H7 (cell line): ENCODE data around the gene NSL1. TPM values are rescaled to one million over a fixed set of nuclear protein-coding genes. Genes with fewer than 3 reads are reported as not detected.
"Not testable (repeated sequence)": the region's sequence is repeated elsewhere in the genome, so short reads cannot be mapped to it uniquely, and the experiment has no call there.

Source experiments
- DNase-seq: peaks from one replicate; pipeline ENCODE4 v3.0.0; 2012
- H3K27me3 ChIP-seq: 2 replicates; pipeline ENCODE4 v1.6.0; 2011; ENCODE audit warnings: mild to moderate bottlenecking, low read length; ENCODE audit not compliant: control insufficient read depth, insufficient read depth
- H3K36me3 ChIP-seq: replicated peaks from 2 replicates; pipeline ENCODE4 v1.5.1; 2011; ENCODE audit warnings: low read length; ENCODE audit not compliant: control insufficient read depth, insufficient read depth
- H3K4me3 ChIP-seq: 2 replicates; pipeline ENCODE4 v1.5.1; 2011; ENCODE audit warnings: low read depth, mild to moderate bottlenecking, control low read depth, low read length, moderate library complexity; ENCODE audit not compliant: insufficient read depth
- total RNA-seq: library from RNA; depleted of rRNA; stranded (reverse); fragments of >200 nt; shearing (Covaris generic); gene quantifications from 2 replicates; pipeline ENCODE4 v1.2.3, GENCODE V29; 2014

Gene NSL1
- total RNA-seq, 1 experiment from 2014 or later: 108 TPM

DNA sequence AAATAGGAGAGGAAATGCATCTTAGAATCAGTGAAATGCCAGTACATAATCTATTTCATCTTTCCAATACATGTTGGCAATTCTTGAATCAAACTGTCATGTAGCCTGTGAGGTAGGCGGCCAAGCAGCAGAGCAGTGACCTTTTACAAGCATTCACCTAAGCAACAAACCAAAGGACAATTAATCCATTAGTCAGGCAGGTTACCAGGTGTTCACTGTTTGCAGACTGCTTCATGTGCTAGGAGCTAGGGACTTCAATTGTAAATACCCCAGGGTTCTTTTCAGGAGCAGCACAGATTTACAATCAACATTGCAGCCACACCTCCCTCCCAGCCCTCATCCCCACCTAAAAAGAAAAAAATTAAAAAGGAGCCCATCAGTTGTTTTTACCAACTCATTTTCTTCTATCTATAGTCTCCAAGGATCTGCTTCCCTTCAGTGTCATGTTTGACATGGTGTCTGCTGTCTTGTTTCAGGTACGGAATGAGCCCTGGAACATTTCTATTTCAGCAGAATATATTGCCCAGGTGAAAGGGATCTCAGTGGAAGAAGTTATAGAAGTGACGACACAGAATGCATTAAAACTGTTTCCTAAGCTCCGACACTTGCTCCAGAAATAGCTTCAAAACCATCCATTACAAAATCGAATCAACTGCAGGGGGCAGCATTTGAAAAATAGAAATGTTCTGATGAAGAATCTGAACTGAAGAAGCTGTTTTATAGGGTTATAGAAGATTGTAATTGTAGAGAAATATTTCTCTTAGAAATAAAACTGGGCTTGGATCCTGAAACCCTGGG, 23.2 kb upstream of the NSL1 start:
- no peaks in the 10 kb centered on the region for H3K27me3 ChIP-seq
- H3K4me3 ChIP-seq: no peak overlapping the region
- DNase-seq: peak; percentile 28
- H3K36me3 ChIP-seq: no peaks in the 10 kb centered on the region

DNA sequence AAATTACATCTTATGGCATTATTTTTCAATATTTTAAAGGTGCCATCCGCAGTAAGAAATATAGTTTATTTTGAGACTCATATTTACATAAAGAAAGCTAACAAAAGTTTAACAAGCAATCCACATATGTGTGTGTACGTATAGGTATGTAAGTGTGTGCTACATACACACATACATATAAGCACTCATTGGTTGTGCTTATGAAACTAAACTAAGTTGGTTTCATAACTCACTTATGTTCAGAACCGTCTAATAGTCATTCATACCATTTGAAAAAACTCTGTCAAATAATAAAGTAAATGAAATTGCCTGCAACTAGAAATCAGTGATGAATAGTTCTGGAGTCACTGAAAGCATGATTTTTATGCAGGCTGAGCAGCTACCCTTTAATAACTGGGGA, 14.2 kb upstream of the NSL1 start:
- H3K27me3 ChIP-seq: no peaks in the 10 kb centered on the region
- DNase-seq: no peak
- H3K4me3 ChIP-seq: no peak overlapping the region
- H3K36me3 ChIP-seq: no peaks in the 10 kb centered on the region; the same call in none of the 2 replicates

DNA sequence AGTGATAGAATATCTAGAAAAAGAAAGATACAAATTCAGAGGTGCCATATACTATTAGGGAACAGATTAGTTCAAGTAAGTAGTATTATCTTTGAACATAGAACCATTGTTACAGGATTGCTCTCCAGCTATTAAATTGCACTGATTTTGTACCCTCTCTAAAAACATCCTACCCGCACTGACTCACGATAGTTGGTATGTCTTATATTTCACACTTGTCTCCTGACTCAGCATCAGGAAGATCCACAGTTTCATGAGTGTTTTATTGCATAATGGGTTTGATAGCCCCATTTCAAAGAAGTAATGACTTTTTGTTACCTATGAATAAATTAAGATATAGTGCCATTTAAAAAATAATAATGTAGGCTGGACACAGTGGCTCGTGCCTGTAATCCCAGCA, 6.1 kb upstream of the NSL1 start:
- Histone ChIP-seq H3K36me3 (peaks cover 1% of the 10 kb centered on the region; the same call in 1 of the 2 replicates), H3K4me3 (no peak overlapping the region), H3K27me3 (no peaks in the 10 kb centered on the region)
- no peak for DNase-seq

DNA sequence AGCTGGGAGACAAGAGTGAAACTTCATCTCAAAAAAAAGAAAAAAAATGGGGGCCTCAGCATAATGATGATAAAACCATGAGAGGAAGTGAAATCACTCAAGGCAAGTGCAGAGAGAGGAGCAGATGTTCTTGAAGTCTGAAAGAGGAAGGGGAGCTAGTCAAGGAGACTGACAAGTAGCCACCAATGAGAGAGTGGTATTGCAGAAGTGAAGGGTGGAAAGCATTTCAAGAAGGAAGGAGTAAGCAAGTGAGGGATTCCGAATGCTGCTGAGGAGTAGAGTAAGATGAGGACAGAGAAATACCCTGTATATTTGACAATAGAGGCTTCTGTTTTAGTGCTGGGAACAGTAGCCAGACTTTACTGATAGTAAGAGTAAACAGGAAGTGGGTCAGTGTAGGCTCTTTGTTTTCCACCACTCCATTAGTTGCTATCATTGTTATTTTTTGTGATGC, 3.0 kb upstream of the NSL1 start:
- no peak for DNase-seq
- H3K36me3 ChIP-seq: peaks cover 1% of the 10 kb centered on the region; the same call in 1 of the 2 replicates
- no peak overlapping the region for H3K4me3 ChIP-seq
- H3K27me3 ChIP-seq: no peaks in the 10 kb centered on the region

DNA sequence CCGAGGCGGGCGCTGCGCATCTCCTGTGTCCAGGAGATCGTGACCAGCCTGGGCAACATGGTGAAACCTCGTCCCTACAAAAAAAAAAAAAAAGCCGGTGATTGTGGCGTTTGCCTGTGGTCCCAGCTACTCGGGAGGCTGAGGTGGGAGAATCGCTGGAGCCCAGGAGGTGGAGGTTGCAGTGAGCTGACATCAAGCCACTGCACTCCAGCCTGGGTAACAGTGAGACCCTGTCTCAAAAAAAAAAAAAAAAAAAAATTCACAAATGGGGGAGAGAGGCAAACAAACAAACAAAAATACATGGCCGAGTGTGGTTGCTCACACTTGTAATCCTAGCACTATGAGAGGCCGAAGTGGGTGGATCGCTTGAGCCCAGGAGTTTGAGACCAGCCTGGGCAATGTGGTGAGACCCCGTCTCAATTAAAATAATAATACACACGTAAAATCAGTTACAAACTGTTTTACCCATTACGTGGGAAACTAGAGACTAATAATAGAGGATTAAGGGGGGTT, 875 bp upstream of the NSL1 start:
- Histone ChIP-seq H3K4me3 (peak overlapping the region; percentile 74), H3K27me3 (no peaks in the 10 kb centered on the region), H3K36me3 (peaks cover 1% of the 10 kb centered on the region; the same call in 1 of the 2 replicates)
- no peak for DNase-seq

DNA sequence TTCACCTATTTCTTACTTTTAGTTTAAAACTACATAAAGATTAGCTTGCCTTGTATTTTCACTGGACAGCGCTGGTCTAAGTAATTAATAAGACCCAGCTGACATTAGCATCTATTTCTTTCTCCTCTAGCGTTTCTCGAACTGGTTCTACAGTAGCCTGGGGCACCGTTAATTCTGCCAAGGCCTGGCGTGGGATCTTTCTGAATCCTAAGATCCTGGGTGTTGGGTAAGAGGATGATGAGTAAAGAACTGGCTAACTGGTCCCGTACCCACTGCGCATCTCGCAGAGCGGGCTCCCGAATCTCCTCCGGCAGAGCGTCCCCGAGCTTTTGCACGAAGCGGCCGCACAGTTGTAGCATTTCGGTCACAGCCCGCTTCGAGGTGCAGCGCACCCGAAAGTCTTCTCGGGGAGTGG, 309 bp downstream of the NSL1 start:
- peak; percentile 77 for DNase-seq
- Histone ChIP-seq H3K36me3 (peaks cover 2% of the 10 kb centered on the region), H3K4me3 (peak overlapping the region; percentile 74), H3K27me3 (no peaks in the 10 kb centered on the region)

DNA sequence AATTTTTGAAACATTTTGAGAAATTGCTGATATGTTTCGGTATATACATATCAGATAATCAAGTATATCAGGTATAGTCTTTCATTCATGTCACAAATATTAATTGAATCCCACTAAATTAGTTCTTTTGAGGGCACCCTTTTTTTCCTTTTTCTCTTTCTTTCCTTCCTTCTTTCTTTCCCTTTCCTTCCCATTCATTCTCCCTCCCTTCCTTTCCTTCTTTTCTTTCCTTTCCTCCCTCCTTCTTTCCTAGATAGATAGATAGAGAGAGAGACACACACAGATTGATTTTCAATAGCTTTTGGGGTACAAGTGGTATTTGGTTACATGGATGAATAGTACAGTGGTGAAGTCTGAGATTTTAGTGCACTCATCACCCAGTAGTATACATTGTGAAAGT, 5.7 kb downstream of the NSL1 start:
- no peaks in the 10 kb centered on the region for H3K27me3 ChIP-seq

DNA sequence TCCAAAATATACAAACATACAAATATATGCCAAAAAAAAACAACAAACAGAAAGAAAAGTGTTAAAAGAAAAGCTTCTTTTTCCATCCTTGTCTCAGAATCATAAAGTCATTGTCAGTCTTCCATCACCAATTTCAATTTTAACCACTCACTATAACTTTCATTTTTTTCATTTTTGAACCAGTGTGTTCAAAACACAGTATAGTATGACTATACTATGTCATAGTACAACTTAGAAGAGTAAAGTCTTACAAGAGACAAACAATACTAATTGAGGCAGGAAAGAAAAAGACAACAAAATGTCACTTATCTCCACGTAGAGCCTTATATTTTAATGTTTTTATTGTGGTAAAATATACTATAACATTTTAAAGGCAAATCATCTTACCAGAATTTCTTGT, 7.6 kb downstream of the NSL1 start:
- Histone ChIP-seq H3K36me3 (peaks cover 9% of the 10 kb centered on the region), H3K27me3 (no peaks in the 10 kb centered on the region), H3K4me3 (no peak overlapping the region)
- no peak for DNase-seq

More for the DNA sequence above, 5.7 kb downstream of the NSL1 start:
- peaks cover 9% of the 10 kb centered on the region for H3K36me3 ChIP-seq
- no peak for DNase-seq
- H3K4me3 ChIP-seq: no peak overlapping the region

DNA sequence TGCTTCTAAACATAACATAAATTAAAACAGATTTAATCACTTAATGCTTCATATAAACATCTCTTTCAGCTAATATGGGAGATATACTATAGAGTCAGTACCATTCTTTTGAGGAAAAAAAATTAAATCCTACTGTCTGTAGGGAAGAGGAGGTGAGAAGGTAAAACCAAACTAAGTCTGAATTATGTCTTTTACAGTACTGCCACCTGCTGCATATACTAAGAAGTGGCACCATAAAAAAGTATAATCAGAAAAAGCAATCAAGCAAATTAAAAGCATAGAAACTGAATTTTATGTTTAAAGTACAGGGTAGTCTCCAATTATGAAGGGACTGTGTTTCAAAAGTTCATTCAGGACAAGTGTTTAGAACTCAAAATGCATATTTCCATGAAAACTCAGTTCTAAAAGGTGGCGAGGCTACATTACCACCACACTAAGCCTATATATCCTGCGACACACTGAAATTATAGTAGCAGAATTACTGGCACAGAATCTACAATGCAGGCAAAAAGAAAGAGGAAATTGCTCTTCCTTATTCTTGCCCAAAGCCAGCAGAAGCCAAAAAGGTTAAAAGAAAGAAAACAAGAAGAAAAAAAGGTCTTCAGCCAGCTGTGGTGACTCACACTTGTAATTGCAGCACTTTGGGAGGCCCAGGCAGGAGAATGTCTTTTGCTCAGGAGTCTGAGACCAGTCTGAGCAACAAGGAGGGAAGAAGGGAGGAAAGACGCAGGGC, 9.0 kb downstream of the NSL1 start:
- H3K36me3 ChIP-seq: peaks cover 12% of the 10 kb centered on the region
- DNase-seq: peak; percentile 30

DNA sequence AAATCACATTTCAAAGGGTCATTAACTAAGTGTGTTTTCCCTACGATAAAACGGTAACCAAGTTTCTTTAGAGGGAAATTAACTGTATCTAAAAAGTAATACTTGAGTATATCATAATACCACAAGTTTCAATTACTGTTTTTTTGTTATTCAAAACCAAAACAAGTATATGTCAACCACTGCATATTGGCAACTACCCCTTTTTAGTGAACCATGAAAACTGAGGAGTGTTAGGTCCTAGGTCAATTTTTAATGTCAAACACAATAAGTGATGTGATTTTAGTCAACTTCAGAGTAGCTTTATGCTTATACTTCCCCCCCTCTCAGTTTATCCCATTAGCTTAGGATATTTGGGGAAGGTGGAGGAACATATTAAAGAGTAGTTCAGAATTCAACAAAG, 10.4 kb downstream of the NSL1 start:
- H3K27me3 ChIP-seq: no peaks in the 10 kb centered on the region
- DNase-seq: no peak
- H3K4me3 ChIP-seq: no peak overlapping the region
- peaks cover 10% of the 10 kb centered on the region for H3K36me3 ChIP-seq

More for the DNA sequence above, 9.0 kb downstream of the NSL1 start:
- H3K4me3 ChIP-seq: no peak overlapping the region
- no peaks in the 10 kb centered on the region for H3K27me3 ChIP-seq

DNA sequence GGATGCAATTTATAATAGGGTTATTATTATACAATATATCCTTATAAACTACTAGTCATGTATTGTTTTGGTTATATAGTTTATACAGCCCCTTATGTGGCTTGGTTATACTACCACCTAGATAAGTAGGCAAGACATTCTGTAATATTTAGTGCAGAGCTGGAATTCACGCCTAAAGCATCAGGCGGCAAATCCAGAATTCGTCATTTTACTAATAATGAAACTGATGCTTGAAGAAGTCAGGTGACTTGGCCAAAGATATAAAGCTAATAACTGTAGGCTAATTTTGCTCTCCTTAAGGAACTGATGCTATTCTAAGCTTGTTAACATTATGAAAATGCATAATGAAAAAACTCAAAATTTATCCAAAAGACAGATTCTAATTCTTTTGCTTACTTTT, 10.8 kb downstream of the NSL1 start:
- DNase-seq: no peak
- H3K27me3 ChIP-seq: no peaks in the 10 kb centered on the region
- peaks cover 10% of the 10 kb centered on the region for H3K36me3 ChIP-seq
- H3K4me3 ChIP-seq: no peak overlapping the region

DNA sequence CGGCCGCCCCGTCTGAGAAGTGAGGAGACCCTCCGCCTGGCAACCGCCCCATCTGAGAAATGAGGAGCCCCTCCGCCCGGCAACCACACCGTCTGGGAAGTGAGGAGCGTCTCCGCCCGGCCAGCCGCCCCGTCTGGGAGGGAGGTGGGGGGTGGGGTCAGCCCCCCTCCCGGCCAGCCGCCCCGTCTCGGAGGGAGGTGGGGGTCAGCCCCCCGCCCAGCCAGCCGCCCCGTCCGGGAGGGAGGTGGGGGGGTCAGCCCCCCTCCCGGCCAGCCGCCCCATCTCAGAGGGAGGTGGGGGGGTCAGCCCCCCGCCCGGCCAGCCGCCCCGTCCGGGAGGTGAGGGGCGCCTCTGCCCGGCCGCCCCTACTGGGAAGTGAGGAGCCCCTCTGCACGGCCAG, 12.5 kb downstream of the NSL1 start:
- H3K4me3 ChIP-seq, H3K36me3 ChIP-seq, H3K27me3 ChIP-seq, DNase-seq: not testable (repeated sequence)

DNA sequence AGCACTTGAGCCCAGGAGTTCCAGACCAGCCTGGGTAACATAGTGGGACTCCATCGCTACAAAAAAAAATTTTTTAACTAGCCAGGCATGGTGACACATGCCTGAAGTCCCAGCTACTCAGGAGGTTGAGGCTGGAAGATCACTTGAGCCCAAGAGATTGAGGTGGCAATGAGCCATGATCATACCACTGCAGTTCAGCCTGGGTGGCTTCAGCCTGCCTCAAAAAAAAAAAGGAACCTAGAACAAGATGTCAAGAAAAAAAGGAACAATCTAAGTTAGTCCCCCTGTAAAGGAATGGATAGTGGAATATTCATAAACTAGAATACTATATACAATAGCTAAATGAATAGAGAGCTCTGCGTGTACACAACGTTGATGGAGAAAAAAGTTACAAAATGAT, 14.4 kb downstream of the NSL1 start:
- Histone ChIP-seq H3K27me3 (no peaks in the 10 kb centered on the region), H3K36me3 (peaks cover 7% of the 10 kb centered on the region), H3K4me3 (no peak overlapping the region)
- DNase-seq: no peak

DNA sequence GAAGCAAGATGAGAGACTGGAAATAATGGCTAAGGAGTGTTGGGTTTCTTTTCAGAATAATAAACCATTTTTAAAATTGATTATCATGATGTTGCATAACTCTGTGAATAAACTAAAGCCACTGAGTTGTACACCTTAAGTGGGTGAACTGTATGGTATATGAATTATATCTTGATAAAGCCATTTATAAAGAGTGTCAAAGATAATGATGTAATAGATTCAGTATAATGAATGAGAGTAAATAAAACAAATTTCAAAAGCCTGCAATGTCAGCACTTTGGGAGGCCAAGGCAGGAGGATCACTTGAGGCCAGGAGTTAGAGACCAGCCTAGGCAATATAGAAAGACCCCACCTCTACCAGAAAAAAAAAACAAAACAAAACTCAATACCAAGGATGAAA, 16.3 kb downstream of the NSL1 start:
- H3K36me3 ChIP-seq: peaks cover 5% of the 10 kb centered on the region
- DNase-seq: no peak
- no peaks in the 10 kb centered on the region for H3K27me3 ChIP-seq
- H3K4me3 ChIP-seq: no peak overlapping the region

DNA sequence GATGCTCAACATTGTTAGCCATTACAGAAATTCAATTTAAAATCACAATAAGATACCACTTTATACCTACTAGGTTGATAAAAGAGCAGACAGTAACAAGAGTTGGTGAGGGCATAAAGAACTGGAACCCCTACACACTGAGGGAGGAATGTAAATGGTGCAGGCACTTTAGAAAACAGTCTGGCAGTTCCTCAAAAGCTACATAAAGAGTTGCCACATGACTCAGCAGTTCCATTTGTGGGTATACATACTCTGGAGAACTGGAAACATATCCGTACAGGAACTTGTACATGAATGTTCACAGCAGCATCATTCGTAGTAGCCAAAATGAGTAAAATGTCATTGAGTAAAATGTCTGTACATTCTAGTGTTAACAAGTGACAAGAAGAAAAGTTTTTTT, 17.0 kb downstream of the NSL1 start:
- DNase-seq: no peak
- Histone ChIP-seq H3K27me3 (no peaks in the 10 kb centered on the region), H3K4me3 (no peak overlapping the region), H3K36me3 (peaks cover 5% of the 10 kb centered on the region)
